K562 (cell line): ENCODE results near the gene UQCRC1. TPM values are rescaled to one million over a fixed set of nuclear protein-coding genes. Genes with fewer than 3 reads are reported as not detected.

ENCODE experiments used
- BRD9 ChIP-seq: fragments of 450-650 bp; IDR thresholded peaks from 2 replicates; pipeline ENCODE4 v1.6.1; 2018; ENCODE audit warnings: low read depth; ENCODE audit not compliant: partially characterized antibody
- FOXA1 ChIP-seq: fragments of 450-650 bp; IDR thresholded peaks from 2 replicates; pipeline ENCODE4 v1.6.1; 2016; ENCODE audit warnings: mild to moderate bottlenecking, borderline replicate concordance
- FOXK2 ChIP-seq, 2 experiments: fragments of 450-650 bp; IDR thresholded peaks in 1 of 2; conservative IDR thresholded peaks in 1 of 2; 2 replicates each; pipeline ENCODE4 v1.6.1; 2016; ENCODE audit warnings: low read depth in 2 of 2, mild to moderate bottlenecking in 1 of 2
- GABPB2 ChIP-seq: fragments of 250-450 bp; sonication (Bioruptor Pico); conservative IDR thresholded peaks from 2 replicates; pipeline ENCODE4 v1.5.1; 2021; ENCODE audit warnings: mild to moderate bottlenecking
- GTF2E2 ChIP-seq: fragments of 200-800 bp; sonication (Bioruptor generic); IDR thresholded peaks from 2 replicates; pipeline ENCODE4 v1.6.1; 2016; ENCODE audit warnings: missing genetic modification characterization, missing compliant biosample characterization
- HCFC1 ChIP-seq: IDR thresholded peaks from 2 replicates; pipeline ENCODE4 v1.6.1; 2012; ENCODE audit warnings: low read depth, low read length, improper control_type of control experiment
- NCOA6 ChIP-seq: fragments of 450-650 bp; IDR thresholded peaks from 2 replicates; pipeline ENCODE4 v1.6.1; 2017; ENCODE audit warnings: mild to moderate bottlenecking
- RBM22 ChIP-seq: fragments of 200-400 bp; formaldehyde crosslinking; IDR thresholded peaks from 2 replicates; pipeline ENCODE4 v1.6.1; 2018; ENCODE audit warnings: low read length, low read depth; ENCODE audit not compliant: poor library complexity, severe bottlenecking
- RNF2 ChIP-seq: sonication (generic); IDR thresholded peaks from 2 replicates; pipeline ENCODE4 v1.6.1; 2016
- SMARCA5 ChIP-seq: fragments of 450-650 bp; IDR thresholded peaks from 2 replicates; pipeline ENCODE4 v1.6.1; 2016
- SMARCC2 ChIP-seq: fragments of 450-650 bp; IDR thresholded peaks from 2 replicates; pipeline ENCODE4 v1.6.1; 2017; ENCODE audit warnings: antibody characterized with exemption, moderate library complexity, mild to moderate bottlenecking, low read depth
- SMARCE1 ChIP-seq: fragments of 450-650 bp; IDR thresholded peaks from 2 replicates; pipeline ENCODE4 v1.7.1; 2016; ENCODE audit warnings: mild to moderate bottlenecking
- SNIP1 ChIP-seq: fragments of 450-650 bp; IDR thresholded peaks from 2 replicates; pipeline ENCODE4 v1.7.1; 2017; ENCODE audit warnings: low read depth, mild to moderate bottlenecking
- U2AF1 ChIP-seq: fragments of 200-400 bp; formaldehyde crosslinking; optimal IDR thresholded peaks from 2 replicates; pipeline ENCODE3; 2017; ENCODE audit warnings: mild to moderate bottlenecking, low read depth, low read length, moderate library complexity
- ZFP36 ChIP-seq: fragments of 150-350 bp; IDR thresholded peaks from 2 replicates; pipeline ENCODE4 v1.6.1; 2018; ENCODE audit warnings: low read length, low read depth; ENCODE audit not compliant: partially characterized antibody
- ZNF140 ChIP-seq: fragments of 250-450 bp; sonication (Bioruptor Pico); IDR thresholded peaks from 2 replicates; pipeline ENCODE4 v1.8.0; 2021; ENCODE audit warnings: moderate library complexity, mild to moderate bottlenecking, inconsistent platforms
- ZNF175 ChIP-seq: fragments of 200-800 bp; sonication (Bioruptor generic); IDR thresholded peaks from 2 replicates; pipeline ENCODE4 v1.6.1; 2016; ENCODE audit warnings: low read depth, mild to moderate bottlenecking, missing genetic modification characterization, missing compliant biosample characterization
- polyA plus RNA-seq, 8 experiments: library from polyadenylated mRNA; depleted of rRNA in 4 of 8; stranded (reverse) in 5 of 8; unstranded in 3 of 8; fragments of >200 nt; fragmentation: Nextera tagmentation in 2 of 8; fragmentation: Illumina TruSeq in 1 of 8; extraction: Ambion mirVana in 2 of 8; extraction: Trizol in 1 of 8; gene quantifications; 2 replicates each; pipeline versions ENCODE4 v1.2.1 to v1.2.3, GENCODE V29; 2011 to 2014; ENCODE audit warnings: inconsistent platforms in 1 of 8, missing spikeins in 1 of 8
- total RNA-seq, 7 experiments: library from RNA; depleted of rRNA in 6 of 7; stranded (reverse); fragments of >200 nt in 6 of 7; fragmentation: Illumina TruSeq in 2 of 7; extraction: Trizol in 2 of 7; gene quantifications; 2 replicates each; pipeline versions ENCODE4 v1.2.1 to v1.2.3, GENCODE V29; 2011 to 2021; ENCODE audit warnings: low replicate concordance in 1 of 7
- TF ChIP-seq, protein P1 (sequence below), 2 experiments: fragments of 450-650 bp; conservative IDR thresholded peaks; 2 replicates each; pipeline ENCODE4 v1.6.1; 2017; ENCODE audit warnings: mild to moderate bottlenecking in 2 of 2, moderate library complexity in 2 of 2
- TF ChIP-seq, protein P2 (sequence below): sonication (generic); formaldehyde crosslinking; IDR thresholded peaks from 2 replicates; pipeline ENCODE4 v1.9.0; 2022; ENCODE audit warnings: mild to moderate bottlenecking, missing genetic modification reagents
- TF ChIP-seq, protein P3 (sequence below): sonication (generic); formaldehyde crosslinking; IDR thresholded peaks from 2 replicates; pipeline ENCODE4 v1.8.0; 2022; ENCODE audit warnings: mild to moderate bottlenecking, missing genetic modification reagents
- TF ChIP-seq, protein P4 (sequence below): sonication (generic); formaldehyde crosslinking; IDR thresholded peaks from 2 replicates; pipeline ENCODE4 v1.8.1; 2023; ENCODE audit warnings: missing genetic modification reagents, mild to moderate bottlenecking, borderline replicate concordance
- TF ChIP-seq, protein P5 (sequence below), 2 experiments: fragments of 450-650 bp in 1 of 2; sonication (generic) in 1 of 2; formaldehyde crosslinking; conservative IDR thresholded peaks; 2 replicates each; pipeline versions ENCODE4 v1.4.0 to v1.8.1; 2020 to 2022; ENCODE audit warnings: mild to moderate bottlenecking in 1 of 2, missing genetic modification reagents in 1 of 2

UQCRC1 gene
- total and polyA plus RNA-seq, 9 of the 15 experiments (the other 6 are each of a cell fraction or from before 2014, with no cell fraction given): 125 to 424 (median 268) TPM

DNA sequence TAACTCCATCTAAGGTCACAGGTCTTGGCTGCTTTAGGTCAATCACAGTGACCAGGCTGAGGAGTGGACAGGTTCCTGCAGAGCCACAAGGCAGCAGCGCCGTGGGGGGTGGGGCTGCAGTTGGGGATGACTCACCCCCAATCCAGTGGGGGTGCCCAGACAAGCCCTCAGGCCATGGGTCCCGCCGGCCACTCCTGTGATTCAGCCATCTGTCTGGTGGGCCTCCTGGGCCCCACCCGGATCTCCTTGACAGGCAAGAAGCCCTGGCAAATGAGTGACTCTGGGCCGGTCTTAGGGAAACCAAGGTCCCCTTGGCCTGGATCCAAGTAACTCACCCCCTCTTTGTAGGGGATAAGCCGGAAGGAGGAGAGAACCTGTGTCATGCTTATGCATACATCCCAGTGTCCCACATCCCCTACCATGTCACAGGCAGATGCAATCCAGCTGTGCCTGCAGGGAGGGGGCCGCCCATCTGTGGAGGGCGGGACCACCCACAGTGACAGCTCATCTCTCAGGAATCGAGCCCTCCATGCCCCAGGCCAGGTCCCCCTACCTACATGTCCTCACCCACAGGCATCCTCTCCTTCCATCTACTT is 13.8 kb downstream of the UQCRC1 start (continued):
- TF ChIP-seq, protein P1, sequence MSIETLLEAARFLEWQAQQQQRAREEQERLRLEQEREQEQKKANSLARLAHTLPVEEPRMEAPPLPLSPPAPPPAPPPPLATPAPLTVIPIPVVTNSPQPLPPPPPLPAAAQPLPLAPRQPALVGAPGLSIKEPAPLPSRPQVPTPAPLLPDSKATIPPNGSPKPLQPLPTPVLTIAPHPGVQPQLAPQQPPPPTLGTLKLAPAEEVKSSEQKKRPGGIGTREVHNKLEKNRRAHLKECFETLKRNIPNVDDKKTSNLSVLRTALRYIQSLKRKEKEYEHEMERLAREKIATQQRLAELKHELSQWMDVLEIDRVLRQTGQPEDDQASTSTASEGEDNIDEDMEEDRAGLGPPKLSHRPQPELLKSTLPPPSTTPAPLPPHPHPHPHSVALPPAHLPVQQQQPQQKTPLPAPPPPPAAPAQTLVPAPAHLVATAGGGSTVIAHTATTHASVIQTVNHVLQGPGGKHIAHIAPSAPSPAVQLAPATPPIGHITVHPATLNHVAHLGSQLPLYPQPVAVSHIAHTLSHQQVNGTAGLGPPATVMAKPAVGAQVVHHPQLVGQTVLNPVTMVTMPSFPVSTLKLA (conservative IDR thresholded peaks at IDR 0.05): peak in 1 of 2 experiments; percentile 44; a peak in 1 of 4 replicates
- no peak for TF ChIP-seq RNF2
- TF ChIP-seq GTF2E2: no peak
- no peak for TF ChIP-seq RBM22
- TF ChIP-seq HCFC1: no peak
- TF ChIP-seq SMARCA5: no peak
- no peak for TF ChIP-seq FOXA1
- TF ChIP-seq, protein P2, sequence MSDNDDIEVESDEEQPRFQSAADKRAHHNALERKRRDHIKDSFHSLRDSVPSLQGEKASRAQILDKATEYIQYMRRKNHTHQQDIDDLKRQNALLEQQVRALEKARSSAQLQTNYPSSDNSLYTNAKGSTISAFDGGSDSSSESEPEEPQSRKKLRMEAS (CRISPR knock-in tag): peak; percentile 29; the same call in 1 of the 2 replicates
- TF ChIP-seq U2AF1: no peak
- no peak for TF ChIP-seq SNIP1
- TF ChIP-seq, protein P3, sequence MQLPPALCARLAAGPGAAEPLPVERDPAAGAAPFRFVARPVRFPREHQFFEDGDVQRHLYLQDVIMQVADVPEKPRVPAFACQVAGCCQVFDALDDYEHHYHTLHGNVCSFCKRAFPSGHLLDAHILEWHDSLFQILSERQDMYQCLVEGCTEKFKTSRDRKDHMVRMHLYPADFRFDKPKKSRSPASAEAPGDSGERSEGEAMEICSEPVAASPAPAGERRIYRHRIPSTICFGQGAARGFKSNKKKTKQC: no peak
- no peak for TF ChIP-seq ZNF175 (CRISPR knock-in tag)
- 0 out of 2 replicates have a peak, but pooled peaks have one; percentile 16 for TF ChIP-seq SMARCE1
- TF ChIP-seq, protein P4, sequence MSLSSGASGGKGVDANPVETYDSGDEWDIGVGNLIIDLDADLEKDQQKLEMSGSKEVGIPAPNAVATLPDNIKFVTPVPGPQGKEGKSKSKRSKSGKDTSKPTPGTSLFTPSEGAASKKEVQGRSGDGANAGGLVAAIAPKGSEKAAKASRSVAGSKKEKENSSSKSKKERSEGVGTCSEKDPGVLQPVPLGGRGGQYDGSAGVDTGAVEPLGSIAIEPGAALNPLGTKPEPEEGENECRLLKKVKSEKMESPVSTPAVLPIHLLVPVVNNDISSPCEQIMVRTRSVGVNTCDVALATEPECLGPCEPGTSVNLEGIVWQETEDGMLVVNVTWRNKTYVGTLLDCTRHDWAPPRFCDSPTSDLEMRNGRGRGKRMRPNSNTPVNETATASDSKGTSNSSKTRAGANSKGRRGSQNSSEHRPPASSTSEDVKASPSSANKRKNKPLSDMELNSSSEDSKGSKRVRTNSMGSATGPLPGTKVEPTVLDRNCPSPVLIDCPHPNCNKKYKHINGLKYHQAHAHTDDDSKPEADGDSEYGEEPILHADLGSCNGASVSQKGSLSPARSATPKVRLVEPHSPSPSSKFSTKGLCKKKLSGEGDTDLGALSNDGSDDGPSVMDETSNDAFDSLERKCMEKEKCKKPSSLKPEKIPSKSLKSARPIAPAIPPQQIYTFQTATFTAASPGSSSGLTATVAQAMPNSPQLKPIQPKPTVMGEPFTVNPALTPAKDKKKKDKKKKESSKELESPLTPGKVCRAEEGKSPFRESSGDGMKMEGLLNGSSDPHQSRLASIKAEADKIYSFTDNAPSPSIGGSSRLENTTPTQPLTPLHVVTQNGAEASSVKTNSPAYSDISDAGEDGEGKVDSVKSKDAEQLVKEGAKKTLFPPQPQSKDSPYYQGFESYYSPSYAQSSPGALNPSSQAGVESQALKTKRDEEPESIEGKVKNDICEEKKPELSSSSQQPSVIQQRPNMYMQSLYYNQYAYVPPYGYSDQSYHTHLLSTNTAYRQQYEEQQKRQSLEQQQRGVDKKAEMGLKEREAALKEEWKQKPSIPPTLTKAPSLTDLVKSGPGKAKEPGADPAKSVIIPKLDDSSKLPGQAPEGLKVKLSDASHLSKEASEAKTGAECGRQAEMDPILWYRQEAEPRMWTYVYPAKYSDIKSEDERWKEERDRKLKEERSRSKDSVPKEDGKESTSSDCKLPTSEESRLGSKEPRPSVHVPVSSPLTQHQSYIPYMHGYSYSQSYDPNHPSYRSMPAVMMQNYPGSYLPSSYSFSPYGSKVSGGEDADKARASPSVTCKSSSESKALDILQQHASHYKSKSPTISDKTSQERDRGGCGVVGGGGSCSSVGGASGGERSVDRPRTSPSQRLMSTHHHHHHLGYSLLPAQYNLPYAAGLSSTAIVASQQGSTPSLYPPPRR (CRISPR knock-in tag): no peak
- no peak for TF ChIP-seq FOXK2 (conservative IDR thresholded peaks at IDR 0.05 in 1 of 2, IDR thresholded peaks at IDR 0.05 in 1 of 2; ENCODE audit: low read depth in 2 of 2)
- TF ChIP-seq ZFP36: no peak
- TF ChIP-seq, protein P5, sequence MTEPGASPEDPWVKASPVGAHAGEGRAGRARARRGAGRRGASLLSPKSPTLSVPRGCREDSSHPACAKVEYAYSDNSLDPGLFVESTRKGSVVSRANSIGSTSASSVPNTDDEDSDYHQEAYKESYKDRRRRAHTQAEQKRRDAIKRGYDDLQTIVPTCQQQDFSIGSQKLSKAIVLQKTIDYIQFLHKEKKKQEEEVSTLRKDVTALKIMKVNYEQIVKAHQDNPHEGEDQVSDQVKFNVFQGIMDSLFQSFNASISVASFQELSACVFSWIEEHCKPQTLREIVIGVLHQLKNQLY (CRISPR knock-in tag; conservative IDR thresholded peaks at IDR 0.05): no peak
- no peak for TF ChIP-seq SMARCC2
- no peak for TF ChIP-seq NCOA6
- TF ChIP-seq ZNF140 (CRISPR knock-in tag): no peak
- TF ChIP-seq GABPB2 (CRISPR knock-in tag): no peak
- TF ChIP-seq BRD9: no peak
